Vagina (tissue), 2 donors: ENCODE measurements around the gene CAMSAP2. TPM values are rescaled to one million over a fixed set of nuclear protein-coding genes. Genes with fewer than 3 reads are reported as not detected.
A peak's percentile ranks its signal among the peaks of the same experiment; 100 is the strongest.

Source experiments
- DNase-seq, 2 donors: peaks; one replicate each; pipeline ENCODE4 v3.0.0-alpha.2; 2017; ENCODE audit errors: extremely low spot score in 2 of 2
- H3K27ac ChIP-seq: fragments of 200-600 bp; sonication (generic); one replicate; pipeline ENCODE4 v1.5.1; 2019
- H3K27me3 ChIP-seq: fragments of 200-600 bp; sonication (generic); one replicate; pipeline ENCODE4 v1.5.1; 2019
- H3K36me3 ChIP-seq, 2 donors: fragments of 200-600 bp; sonication (generic); one replicate each; pipeline ENCODE4 v1.5.1; 2017 to 2019
- H3K4me1 ChIP-seq: fragments of 200-600 bp; sonication (generic); one replicate; pipeline ENCODE4 v1.5.1; 2019
- H3K4me3 ChIP-seq, 2 donors: fragments of 200-600 bp; sonication (generic); 1 replicate in 1 of 2; 2 replicates in 1 of 2; pipeline ENCODE4 v1.5.1; 2016 to 2019
- H3K9me3 ChIP-seq: fragments of 200-600 bp; sonication (generic); one replicate; pipeline ENCODE4 v1.5.1; 2019
- CTCF ChIP-seq, 3 experiments: fragments of 450-650 bp in 2 of 3; fragments of 200-600 bp in 1 of 3; sonication (generic) in 1 of 3; IDR thresholded peaks; one replicate each; pipeline ENCODE4 v1.5.1; 2017 to 2019; ENCODE audit warnings: antibody characterized with exemption in 3 of 3, mild to moderate bottlenecking in 2 of 3, moderate library complexity in 2 of 3
- POLR2A ChIP-seq, 2 donors: fragments of 450-650 bp; IDR thresholded peaks; one replicate each; pipeline ENCODE4 v1.6.1; 2017; ENCODE audit warnings: antibody characterized with exemption in 2 of 2, mild to moderate bottlenecking in 2 of 2, moderate library complexity in 2 of 2
- POLR2AphosphoS5 ChIP-seq, 2 donors: sonication (generic); formaldehyde crosslinking; IDR thresholded peaks; one replicate each; pipeline ENCODE4 v1.9.0; 2017; ENCODE audit warnings: antibody characterized with exemption in 2 of 2, mild to moderate bottlenecking in 2 of 2, low read depth in 1 of 2; ENCODE audit not compliant: insufficient read depth in 1 of 2
- intact Hi-C: fragments of 100-400 bp; cut with DNase I; formaldehyde crosslinking; loops from one replicate; pipeline ENCODE4 v1.15.1; 2023
- total RNA-seq: library from RNA; depleted of rRNA; stranded (reverse); fragments of >200 nt; gene quantifications from one replicate; pipeline ENCODE4 v1.2.3, GENCODE V29; 2016

CAMSAP2 gene
- total RNA-seq, 1 donor from 2014 or later: 30.0 TPM

- no peak overlapping the region for H3K4me3 ChIP-seq
- no peak overlapping the region for H3K27ac ChIP-seq
- no peaks in the 10 kb centered on the region for H3K4me1 ChIP-seq
- no peak for DNase-seq
- TF ChIP-seq POLR2A (IDR thresholded peaks at IDR 0.05): no peak
- H3K36me3 ChIP-seq: no peaks in the 10 kb centered on the region
- intact Hi-C loops: no loop called here
- H3K9me3 ChIP-seq: no peaks in the 10 kb centered on the region
- H3K27me3 ChIP-seq: no peaks in the 10 kb centered on the region
Measured at GRCh38 chr1:200727257-200727656, 11.4 kb upstream of the CAMSAP2 start.

GRCh38 chr1:200729863-200730262 lies 8.8 kb upstream of the CAMSAP2 start:
- intact Hi-C loops: no loop called here

GRCh38 chr1:200731654-200732332 lies 6.9 kb upstream of the CAMSAP2 start:
- no peak for TF ChIP-seq CTCF (IDR thresholded peaks at IDR 0.05)
- intact Hi-C loops: no loop called here
- H3K27ac ChIP-seq: no peak overlapping the region

More at GRCh38 chr1:200729863-200730262, 8.8 kb upstream of the CAMSAP2 start:
- H3K4me1 ChIP-seq: no peaks in the 10 kb centered on the region
- no peaks in the 10 kb centered on the region for H3K36me3 ChIP-seq
- H3K9me3 ChIP-seq: no peaks in the 10 kb centered on the region
- DNase-seq: no peak
- no peak for TF ChIP-seq POLR2AphosphoS5 (IDR thresholded peaks at IDR 0.05; ENCODE audit: insufficient read depth in 1 of 2, low read depth in 1 of 2)
- no peaks in the 10 kb centered on the region for H3K27me3 ChIP-seq
- H3K27ac ChIP-seq: no peak overlapping the region
- H3K4me3 ChIP-seq: no peak overlapping the region

GRCh38 chr1:200732438-200732837 lies 6.3 kb upstream of the CAMSAP2 start:
- intact Hi-C loops: no loop called here
- H3K27me3 ChIP-seq: no peaks in the 10 kb centered on the region

More at GRCh38 chr1:200731654-200732332, 6.9 kb upstream of the CAMSAP2 start:
- DNase-seq: no peak
- H3K27me3 ChIP-seq: no peaks in the 10 kb centered on the region
- no peak overlapping the region for H3K4me3 ChIP-seq
- no peaks in the 10 kb centered on the region for H3K9me3 ChIP-seq
- H3K4me1 ChIP-seq: no peaks in the 10 kb centered on the region
- no peaks in the 10 kb centered on the region for H3K36me3 ChIP-seq

GRCh38 chr1:200733907-200734306 lies 4.8 kb upstream of the CAMSAP2 start:
- no peaks in the 10 kb centered on the region for H3K27me3 ChIP-seq
- H3K9me3 ChIP-seq: no peaks in the 10 kb centered on the region
- H3K4me1 ChIP-seq: peaks cover 7% of the 10 kb centered on the region
- intact Hi-C loops: no loop called here
- H3K36me3 ChIP-seq: no peaks in the 10 kb centered on the region
- no peak for DNase-seq
- no peak overlapping the region for H3K27ac ChIP-seq
- H3K4me3 ChIP-seq: no peak overlapping the region
- TF ChIP-seq POLR2AphosphoS5 (IDR thresholded peaks at IDR 0.05; ENCODE audit: insufficient read depth in 1 of 2, low read depth in 1 of 2) (no peak), POLR2A (IDR thresholded peaks at IDR 0.05) (no peak), CTCF (IDR thresholded peaks at IDR 0.05) (no peak)

More at GRCh38 chr1:200732438-200732837, 6.3 kb upstream of the CAMSAP2 start:
- TF ChIP-seq POLR2AphosphoS5 (IDR thresholded peaks at IDR 0.05; ENCODE audit: insufficient read depth in 1 of 2, low read depth in 1 of 2) (no peak), POLR2A (IDR thresholded peaks at IDR 0.05) (no peak), CTCF (IDR thresholded peaks at IDR 0.05) (no peak)
- H3K4me1 ChIP-seq: no peaks in the 10 kb centered on the region
- H3K4me3 ChIP-seq: no peak overlapping the region
- no peak for DNase-seq
- no peaks in the 10 kb centered on the region for H3K9me3 ChIP-seq
- no peak overlapping the region for H3K27ac ChIP-seq
- no peaks in the 10 kb centered on the region for H3K36me3 ChIP-seq

GRCh38 chr1:200737647-200738291 lies 924 bp upstream of the CAMSAP2 start:
- Histone ChIP-seq H3K27me3 (no peaks in the 10 kb centered on the region), H3K4me1 (peaks cover 30% of the 10 kb centered on the region), H3K4me3 (peak overlapping the region in 1 of 2 donors; percentile 92), H3K36me3 (no peaks in the 10 kb centered on the region), H3K27ac (peak overlapping the region; percentile 98), H3K9me3 (no peaks in the 10 kb centered on the region)
- intact Hi-C loops: loop anchor here (2.0 kb wide), 1 partner anchor 67 kb away; no protein-coding TSS in a partner anchor
- TF ChIP-seq POLR2AphosphoS5 (IDR thresholded peaks at IDR 0.05; ENCODE audit: insufficient read depth in 1 of 2, low read depth in 1 of 2): no peak
- no peak for TF ChIP-seq POLR2A (IDR thresholded peaks at IDR 0.05)
- no peak for DNase-seq
